Spleen (tissue), 11 donors: Measurements from ENCODE around the gene HEXB. TPM values are rescaled to one million over a fixed set of nuclear protein-coding genes. Genes with fewer than 3 reads are reported as not detected.

Experiments used
- DNase-seq: peaks from one replicate; pipeline ENCODE4 v3.0.0-alpha.2; 2020
- H3K27ac ChIP-seq, 8 donors: fragments of 200-600 bp; sonication (generic) in 7 of 8; 1 replicate in 4 of 8; 2 replicates in 4 of 8; pipeline versions ENCODE4 v1.5.0 to v1.8.0; 2016 to 2021; ENCODE audit warnings: inconsistent platforms in 4 of 8, mild to moderate bottlenecking in 4 of 8, moderate library complexity in 1 of 8
- H3K27me3 ChIP-seq, 7 donors: fragments of 200-600 bp; sonication (generic) in 6 of 7; replicated peaks in 1 of 7; 1 replicate in 4 of 7; 2 replicates in 3 of 7; pipeline versions ENCODE4 v1.5.0 to v1.8.0; 2016 to 2021; ENCODE audit warnings: inconsistent platforms in 3 of 7, mild to moderate bottlenecking in 1 of 7
- H3K36me3 ChIP-seq, 6 donors: fragments of 200-600 bp; sonication (generic) in 5 of 6; 1 replicate in 4 of 6; 2 replicates in 2 of 6; pipeline versions ENCODE4 v1.5.0 to v1.8.0; 2016 to 2021; ENCODE audit warnings: inconsistent platforms in 2 of 6
- H3K4me1 ChIP-seq, 6 donors: fragments of 200-600 bp; sonication (generic) in 5 of 6; 1 replicate in 3 of 6; 2 replicates in 3 of 6; pipeline versions ENCODE4 v1.5.0 to v1.8.0; 2016 to 2021; ENCODE audit warnings: inconsistent platforms in 3 of 6
- H3K4me3 ChIP-seq, 8 donors: fragments of 200-600 bp; sonication (generic) in 7 of 8; 1 replicate in 4 of 8; 2 replicates in 4 of 8; pipeline versions ENCODE4 v1.5.0 to v1.8.0; 2016 to 2021; ENCODE audit warnings: inconsistent platforms in 4 of 8, mild to moderate bottlenecking in 4 of 8, moderate library complexity in 2 of 8
- H3K9me3 ChIP-seq, 8 donors: fragments of 200-600 bp; sonication (generic) in 7 of 8; 1 replicate in 4 of 8; 2 replicates in 4 of 8; pipeline versions ENCODE4 v1.5.0 to v1.8.0; 2016 to 2021; ENCODE audit warnings: inconsistent platforms in 4 of 8
- POLR2A ChIP-seq, 3 donors: fragments of 450-650 bp; IDR thresholded peaks; one replicate each; pipeline ENCODE4 v1.5.1; 2017; ENCODE audit warnings: antibody characterized with exemption in 3 of 3, mild to moderate bottlenecking in 1 of 3
- POLR2AphosphoS5 ChIP-seq, 3 donors: sonication (generic); formaldehyde crosslinking; IDR thresholded peaks; one replicate each; pipeline ENCODE4 v1.5.1; 2017; ENCODE audit warnings: antibody characterized with exemption in 3 of 3
- WGBS, 5 donors: extraction: QIAGEN DNeasy Blood & Tissue Kit in 3 of 5; methylation state at CpG; one replicate each; pipeline versions ENCODE4 v1.1.5 to v1.1.7; 2013 to 2018; 5-methylcytosine and 5-hydroxymethylcytosine counted together
- intact Hi-C: fragments of 100-400 bp; cut with DNase I; formaldehyde crosslinking; loops from one replicate; pipeline ENCODE4 v1.15.0; 2023; ENCODE audit warnings: low total_unique reads
- polyA plus RNA-seq, 3 donors: library from polyadenylated mRNA; stranded (reverse); fragments of 200-250 nt; gene quantifications; one replicate each; pipeline ENCODE4 v1.2.1, GENCODE V29; 2013
- total RNA-seq, 7 donors: library from RNA; depleted of rRNA in 3 of 7; stranded (reverse); fragments of >200 nt in 3 of 7; fragmentation: NEBNext Ultra II Directional in 4 of 7; extraction: Animal tissue kit (Norgen Biotek cat#: 25700) in 4 of 7; gene quantifications; one replicate each; pipeline versions ENCODE4 v1.1.0 to v1.2.1, GENCODE V29; 2016 to 2021
- TF ChIP-seq, protein P1 (sequence below), 11 experiments: fragments of 200-600 bp in 7 of 11; fragments of 450-650 bp in 4 of 11; sonication (generic) in 4 of 11; IDR thresholded peaks in 8 of 11; conservative IDR thresholded peaks in 3 of 11; 1 replicate in 7 of 11; 2 replicates in 4 of 11; pipeline versions ENCODE4 v1.4.0 to v1.8.0; 2016 to 2021; ENCODE audit warnings: antibody characterized with exemption in 11 of 11, inconsistent platforms in 4 of 11, mild to moderate bottlenecking in 1 of 11
- donor health status: healthy with polysubstance abuse.
- donor health status: DM: no; HTN: no; CAD: no; lungs with moderate emphysema.
- donor health status: DM: no; HTN: no; CAD: no.
- donor health status: Bipolar disorder and iron deficiency.
- donor health status: healthy.
- donor health status: DM: no; HTN: no; CAD: no.
- donor health status: DM: yes; HTN: yes; CAD: no.

The HEXB gene
- total and polyA plus RNA-seq, 10 donors = 61.9 to 119 (median 83.7) TPM

DNA sequence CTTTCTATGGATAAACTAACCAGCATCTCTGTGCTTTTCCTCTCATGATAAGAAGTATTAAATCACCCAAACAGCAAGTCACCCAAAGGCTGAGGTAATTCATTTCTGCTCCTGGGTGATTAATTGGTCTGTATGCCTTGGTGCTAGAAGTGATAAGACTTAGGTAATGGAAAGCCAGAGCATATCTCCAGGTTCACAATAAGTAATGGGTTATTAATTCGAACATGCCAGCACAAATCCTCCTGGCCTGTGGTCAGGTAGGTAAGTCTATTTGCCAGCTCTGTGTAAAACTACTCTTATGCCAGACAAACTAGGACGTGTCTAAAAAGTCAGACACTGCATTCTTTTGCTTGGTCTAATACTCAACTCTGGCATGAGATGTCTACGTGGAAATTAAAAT, 33.3 kb upstream of the HEXB start:
- TF ChIP-seq, protein P1, sequence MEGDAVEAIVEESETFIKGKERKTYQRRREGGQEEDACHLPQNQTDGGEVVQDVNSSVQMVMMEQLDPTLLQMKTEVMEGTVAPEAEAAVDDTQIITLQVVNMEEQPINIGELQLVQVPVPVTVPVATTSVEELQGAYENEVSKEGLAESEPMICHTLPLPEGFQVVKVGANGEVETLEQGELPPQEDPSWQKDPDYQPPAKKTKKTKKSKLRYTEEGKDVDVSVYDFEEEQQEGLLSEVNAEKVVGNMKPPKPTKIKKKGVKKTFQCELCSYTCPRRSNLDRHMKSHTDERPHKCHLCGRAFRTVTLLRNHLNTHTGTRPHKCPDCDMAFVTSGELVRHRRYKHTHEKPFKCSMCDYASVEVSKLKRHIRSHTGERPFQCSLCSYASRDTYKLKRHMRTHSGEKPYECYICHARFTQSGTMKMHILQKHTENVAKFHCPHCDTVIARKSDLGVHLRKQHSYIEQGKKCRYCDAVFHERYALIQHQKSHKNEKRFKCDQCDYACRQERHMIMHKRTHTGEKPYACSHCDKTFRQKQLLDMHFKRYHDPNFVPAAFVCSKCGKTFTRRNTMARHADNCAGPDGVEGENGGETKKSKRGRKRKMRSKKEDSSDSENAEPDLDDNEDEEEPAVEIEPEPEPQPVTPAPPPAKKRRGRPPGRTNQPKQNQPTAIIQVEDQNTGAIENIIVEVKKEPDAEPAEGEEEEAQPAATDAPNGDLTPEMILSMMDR (IDR thresholded peaks at IDR 0.05 in 8 of 11, conservative IDR thresholded peaks at IDR 0.05 in 3 of 11) = no peak
- no peak for TF ChIP-seq POLR2A (IDR thresholded peaks at IDR 0.05)
- WGBS, 5 donors = 80 to 91% (median 87%) methylated on average over 3 of the region's 3 CpGs
- Histone ChIP-seq H3K4me1 (peaks cover 0 to 9% (median 4%) of the 10 kb centered on the region in 6 donors), H3K36me3 (no peaks in the 10 kb centered on the region), H3K9me3 (no peaks in the 10 kb centered on the region), H3K4me3 (no peak overlapping the region), H3K27ac (no peak overlapping the region), H3K27me3 (no peaks in the 10 kb centered on the region)
- intact Hi-C loops = no loop called here
- DNase-seq = no peak

DNA sequence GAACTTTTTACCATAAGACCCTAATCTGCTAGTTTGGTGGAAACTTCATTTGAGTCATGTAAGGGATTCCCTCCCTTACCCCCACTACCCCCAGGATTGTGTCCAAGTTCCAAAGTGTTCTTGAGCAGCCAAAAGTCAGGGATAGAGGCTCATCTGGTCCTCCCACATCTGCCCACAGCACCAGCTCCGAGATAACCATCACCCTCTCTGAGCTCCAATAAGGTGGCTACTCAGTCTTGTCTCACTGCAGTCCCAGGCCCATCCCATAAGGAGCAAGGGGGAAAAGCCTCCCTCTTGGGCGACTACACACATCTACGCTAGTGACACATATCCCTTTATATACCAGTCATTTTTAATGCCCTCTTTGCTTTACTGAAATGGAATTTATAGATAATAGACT, 32.5 kb upstream of the HEXB start:
- no peaks in the 10 kb centered on the region for H3K36me3 ChIP-seq
- WGBS, 5 donors = 87 to 94% (median 90%) methylated on average over 3 of the region's 3 CpGs
- H3K4me1 ChIP-seq = peaks cover 0 to 9% (median 4%) of the 10 kb centered on the region in 6 donors
- no peak overlapping the region for H3K4me3 ChIP-seq
- TF ChIP-seq POLR2AphosphoS5 (IDR thresholded peaks at IDR 0.05) (no peak), POLR2A (IDR thresholded peaks at IDR 0.05) (no peak)
- TF ChIP-seq, protein P1 (IDR thresholded peaks at IDR 0.05 in 8 of 11, conservative IDR thresholded peaks at IDR 0.05 in 3 of 11) = no peak
- no peaks in the 10 kb centered on the region for H3K27me3 ChIP-seq
- intact Hi-C loops = no loop called here
- no peak for DNase-seq
- no peak overlapping the region for H3K27ac ChIP-seq
- no peaks in the 10 kb centered on the region for H3K9me3 ChIP-seq

DNA sequence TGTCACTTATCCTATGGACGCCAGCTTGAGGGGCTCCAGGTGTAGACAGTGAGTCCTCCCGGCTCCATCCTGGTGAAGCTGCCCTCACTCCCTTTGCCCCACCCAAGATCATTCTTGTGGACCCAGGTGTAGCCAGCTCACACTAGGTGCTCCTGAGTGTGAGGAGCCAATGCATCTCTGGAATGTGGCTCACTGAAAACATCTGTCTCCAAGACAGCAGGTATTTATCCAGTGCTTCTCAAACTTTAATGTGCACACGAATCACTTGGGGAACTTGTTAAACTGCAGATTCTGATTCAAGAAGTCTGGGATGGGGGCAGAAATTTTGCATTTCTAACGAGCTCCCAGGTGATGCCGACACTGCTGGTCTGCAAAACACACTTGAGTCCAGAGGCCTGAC, 31.0 kb upstream of the HEXB start:
- intact Hi-C loops = no loop called here
- H3K27me3 ChIP-seq = no peaks in the 10 kb centered on the region
- no peaks in the 10 kb centered on the region for H3K36me3 ChIP-seq
- H3K4me3 ChIP-seq = no peak overlapping the region
- H3K27ac ChIP-seq = no peak overlapping the region
- TF ChIP-seq POLR2AphosphoS5 (IDR thresholded peaks at IDR 0.05) = no peak
- TF ChIP-seq, protein P1 (IDR thresholded peaks at IDR 0.05 in 8 of 11, conservative IDR thresholded peaks at IDR 0.05 in 3 of 11) = no peak
- no peak for TF ChIP-seq POLR2A (IDR thresholded peaks at IDR 0.05)
- WGBS, 5 donors = 78 to 90% (median 86%) methylated on average over 4 to 5 of the region's 5 CpGs
- no peaks in the 10 kb centered on the region for H3K9me3 ChIP-seq
- peaks cover 0 to 3% (median 1%) of the 10 kb centered on the region in 6 donors for H3K4me1 ChIP-seq
- no peak for DNase-seq

DNA sequence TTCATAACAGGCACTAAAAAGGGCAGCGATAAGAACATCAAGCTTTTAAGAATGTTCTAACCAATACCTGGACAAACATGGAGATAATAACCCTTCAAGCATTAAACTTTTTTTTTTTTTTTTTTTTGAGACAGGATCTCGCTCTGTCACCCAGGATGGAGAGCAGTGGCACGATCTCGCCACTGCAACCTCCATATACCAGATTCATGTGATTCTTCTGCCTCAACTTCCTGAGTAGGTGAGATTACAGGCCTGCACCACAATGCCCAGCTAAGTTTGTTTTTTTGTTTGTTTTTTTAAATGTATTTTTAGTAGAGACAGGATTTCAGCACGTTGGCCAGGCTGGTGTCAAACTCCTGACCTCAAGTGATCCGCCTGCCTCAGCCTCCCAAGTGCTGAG, 29.8 kb upstream of the HEXB start:
- TF ChIP-seq POLR2AphosphoS5 (IDR thresholded peaks at IDR 0.05) (no peak), POLR2A (IDR thresholded peaks at IDR 0.05) (no peak)
- TF ChIP-seq, protein P1 (IDR thresholded peaks at IDR 0.05 in 8 of 11, conservative IDR thresholded peaks at IDR 0.05 in 3 of 11) = no peak
- Histone ChIP-seq H3K36me3 (no peaks in the 10 kb centered on the region), H3K4me3 (no peak overlapping the region), H3K27ac (no peak overlapping the region), H3K27me3 (no peaks in the 10 kb centered on the region), H3K4me1 (no peaks in the 10 kb centered on the region), H3K9me3 (no peaks in the 10 kb centered on the region)
- WGBS, 5 donors = 78 to 87% (median 84%) methylated on average over 6 of the region's 6 CpGs
- no peak for DNase-seq
- intact Hi-C loops = no loop called here
